HG03439 (cell line): ENCODE results near the gene SYAP1.
"Not testable (repeated sequence)": the region's sequence is repeated elsewhere in the genome, so short reads cannot be mapped to it uniquely, and the experiment has no call there.

ENCODE experiments used
- ATAC-seq: cut with Tn5 transposase; IDR thresholded peaks from one replicate; pipeline ENCODE4 v1.9.1; 2021; ENCODE audit warnings: mild to moderate bottlenecking, moderate library complexity; ENCODE audit not compliant: unreplicated experiment

The SYAP1 gene

GRCh38 chrX:16722481-16722880 lies 3.1 kb downstream of the SYAP1 start:
- ATAC-seq = no peak

DNA sequence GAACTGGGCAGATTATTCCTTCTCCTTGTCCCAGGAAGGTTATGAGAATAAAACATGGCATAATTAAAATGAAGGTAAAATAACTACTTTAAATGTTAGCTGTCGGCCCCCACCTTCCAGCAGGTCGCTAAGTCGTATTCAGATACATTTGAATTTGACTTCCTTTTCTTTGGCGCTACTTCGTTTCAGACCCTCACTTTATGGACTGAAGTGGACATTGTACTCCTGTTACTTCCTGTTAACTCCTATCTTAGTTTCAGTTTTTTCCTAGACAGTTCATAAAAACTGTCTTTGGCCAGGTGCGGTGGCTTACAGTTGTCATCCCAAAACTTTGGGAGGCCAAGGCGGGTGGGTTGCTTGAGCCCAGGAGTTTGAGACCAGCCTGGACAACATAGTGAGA lies 5.7 kb downstream of the SYAP1 start:
- ATAC-seq = no peak

DNA sequence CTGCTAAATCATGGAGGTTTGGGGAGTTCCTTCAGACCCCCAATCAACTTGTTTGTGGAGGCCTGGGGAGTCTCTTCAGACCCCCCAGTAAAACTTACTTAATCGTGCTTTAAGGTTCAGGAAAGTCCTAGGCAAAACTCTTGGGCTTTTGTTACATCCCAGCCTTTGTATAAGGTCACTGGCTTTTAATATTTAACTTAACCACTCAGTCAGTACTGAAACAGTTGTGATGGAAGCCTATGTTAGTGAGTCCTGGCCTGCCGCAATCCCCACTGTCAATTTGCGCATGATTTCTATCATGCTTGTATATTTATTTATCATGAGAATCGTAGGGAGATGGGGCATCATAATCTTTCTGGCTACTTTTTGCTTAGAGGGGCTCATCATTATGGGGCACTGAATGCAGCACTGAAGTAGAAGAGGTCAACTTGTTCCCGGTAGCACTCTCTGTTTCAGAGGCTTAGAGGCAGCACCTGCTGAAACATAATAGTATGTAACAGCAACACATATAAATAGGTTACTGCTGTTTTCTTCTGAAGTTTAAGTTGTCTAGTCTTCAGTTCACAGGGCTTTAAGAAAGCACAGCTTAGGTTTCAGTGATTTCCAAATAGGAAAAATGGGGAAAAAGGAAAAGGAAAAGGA lies 7.1 kb downstream of the SYAP1 start:
- ATAC-seq = not testable (repeated sequence)

DNA sequence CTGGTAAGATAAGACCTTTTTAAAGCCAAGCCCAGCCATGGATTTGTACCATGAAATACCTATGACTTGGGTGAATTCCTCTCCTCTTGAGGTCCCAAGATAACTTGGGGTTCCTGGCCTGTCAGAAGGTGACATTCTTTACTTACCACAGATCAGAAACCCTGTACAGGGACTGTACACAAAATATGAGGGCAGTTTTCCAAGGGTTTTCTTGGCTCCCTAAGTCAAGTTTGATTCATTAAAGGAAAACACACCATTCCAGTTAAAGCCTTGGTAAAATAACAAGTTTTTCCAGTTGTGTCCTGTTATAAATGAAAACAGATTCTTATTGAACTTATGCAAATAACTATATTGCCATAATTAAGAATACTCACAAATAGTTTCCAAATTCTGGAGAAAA lies 8.2 kb downstream of the SYAP1 start:
- ATAC-seq = no peak

GRCh38 chrX:16730450-16730849 lies 11.0 kb downstream of the SYAP1 start:
- ATAC-seq = no peak

DNA sequence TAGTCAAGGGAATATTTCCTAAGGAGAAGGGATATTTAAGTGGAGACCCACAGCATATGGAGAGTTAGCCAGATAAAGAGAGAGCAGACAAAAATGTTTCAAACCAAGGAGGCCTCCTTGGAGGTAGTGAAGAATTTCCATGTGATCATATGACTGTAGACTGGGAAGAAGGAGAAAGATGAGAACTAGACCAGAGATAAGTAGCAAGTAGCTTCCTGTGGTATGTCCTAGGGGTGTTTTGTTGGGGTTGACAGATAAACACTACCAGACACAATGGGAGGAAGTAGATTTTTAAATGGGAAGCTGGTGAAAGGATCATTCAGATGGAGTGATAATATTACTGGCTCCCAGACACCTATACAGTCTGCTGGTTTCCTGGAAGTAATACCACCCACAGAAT lies 13.6 kb downstream of the SYAP1 start:
- ATAC-seq = no peak

DNA sequence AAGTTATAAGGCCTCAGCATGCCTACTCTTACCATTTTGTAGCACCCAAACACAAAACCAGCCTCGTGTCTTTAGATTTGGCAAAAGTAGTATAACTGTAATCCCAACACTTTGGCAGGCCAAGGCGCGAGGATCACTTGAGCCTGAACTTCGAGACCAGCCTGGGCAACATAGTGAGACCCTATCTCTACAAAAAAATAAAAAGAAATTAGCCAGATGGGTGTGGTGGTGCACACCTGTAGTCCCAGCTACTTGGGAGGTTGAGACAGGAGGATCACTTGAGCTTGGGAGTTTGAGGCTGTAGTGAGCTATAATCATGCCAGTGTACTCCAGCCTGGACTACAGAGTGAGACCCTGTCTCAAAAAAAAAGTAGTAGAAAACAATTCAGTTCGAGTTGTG lies 17.6 kb downstream of the SYAP1 start:
- no peak for ATAC-seq

DNA sequence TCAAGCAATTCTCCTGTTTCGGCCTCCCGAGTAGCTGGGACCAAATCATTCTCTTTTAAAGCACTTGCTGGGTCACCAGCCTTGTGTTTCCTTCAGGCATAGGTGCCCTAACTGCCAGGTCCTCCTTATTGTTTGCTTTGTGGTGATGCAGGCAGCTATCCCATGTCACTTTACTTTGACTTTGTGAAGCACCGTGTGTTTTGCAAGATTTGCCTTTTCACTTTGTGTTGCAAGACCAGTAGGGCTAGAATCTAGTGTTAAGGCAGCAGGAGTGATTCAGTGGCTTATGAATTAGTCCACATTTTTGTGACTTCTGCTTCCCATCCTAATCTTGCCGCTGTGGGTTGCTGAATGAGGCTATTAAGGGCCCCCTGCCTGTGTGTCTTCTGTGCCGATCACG lies 20.2 kb downstream of the SYAP1 start:
- ATAC-seq = no peak

DNA sequence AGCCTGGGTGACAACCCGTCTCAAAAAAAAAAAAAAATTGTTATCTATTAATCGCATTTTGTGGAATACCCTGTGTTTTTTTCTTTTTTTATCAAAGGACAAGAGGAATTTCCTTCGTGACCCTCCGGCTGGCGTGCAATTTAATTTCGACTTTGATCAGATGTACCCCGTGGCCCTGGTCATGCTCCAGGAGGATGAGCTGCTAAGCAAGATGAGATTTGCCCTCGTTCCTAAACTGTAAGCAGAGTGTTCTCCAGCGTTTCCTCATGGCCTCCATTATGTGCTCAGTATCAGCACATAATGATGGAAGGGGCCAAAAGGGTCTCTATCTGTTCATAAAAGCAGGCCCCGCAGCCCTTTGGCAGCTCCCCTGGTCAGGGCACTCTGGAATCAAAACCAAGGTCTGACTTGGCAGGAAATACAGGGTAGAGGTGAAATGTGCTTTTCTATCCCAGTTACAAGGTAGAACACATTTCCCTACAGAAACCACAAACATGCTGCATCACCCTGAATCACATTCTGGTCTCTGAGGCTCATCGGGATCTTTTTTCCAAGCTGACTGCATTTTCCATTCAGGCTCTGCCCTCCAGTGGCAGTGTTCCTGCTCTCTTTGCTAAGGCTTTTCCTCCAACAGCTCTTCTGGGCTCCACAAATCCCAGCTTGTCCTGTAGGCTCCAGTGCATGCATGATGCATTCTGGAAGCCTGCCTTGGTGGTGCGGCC lies 24.4 kb downstream of the SYAP1 start:
- ATAC-seq = no peak

DNA sequence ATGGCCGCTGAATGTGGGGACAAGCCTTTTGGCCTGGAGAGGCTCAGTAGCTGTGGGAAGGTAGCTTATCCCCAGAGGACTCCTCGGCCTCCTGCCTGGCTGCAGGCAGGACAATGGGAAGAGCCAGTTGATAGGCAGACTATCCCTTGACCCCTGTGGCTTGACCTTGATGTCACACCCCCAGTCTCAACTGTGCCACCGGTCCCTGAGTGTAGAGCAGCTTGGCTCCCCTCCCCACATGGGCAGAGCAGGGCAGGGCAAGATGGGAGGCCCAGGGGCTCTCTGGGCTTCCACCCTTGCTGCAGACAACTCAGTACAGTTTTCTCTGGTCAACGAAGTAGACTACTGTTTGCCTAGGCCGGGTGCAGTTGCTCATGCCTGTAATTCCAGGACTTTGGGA lies 25.7 kb downstream of the SYAP1 start:
- no peak for ATAC-seq

DNA sequence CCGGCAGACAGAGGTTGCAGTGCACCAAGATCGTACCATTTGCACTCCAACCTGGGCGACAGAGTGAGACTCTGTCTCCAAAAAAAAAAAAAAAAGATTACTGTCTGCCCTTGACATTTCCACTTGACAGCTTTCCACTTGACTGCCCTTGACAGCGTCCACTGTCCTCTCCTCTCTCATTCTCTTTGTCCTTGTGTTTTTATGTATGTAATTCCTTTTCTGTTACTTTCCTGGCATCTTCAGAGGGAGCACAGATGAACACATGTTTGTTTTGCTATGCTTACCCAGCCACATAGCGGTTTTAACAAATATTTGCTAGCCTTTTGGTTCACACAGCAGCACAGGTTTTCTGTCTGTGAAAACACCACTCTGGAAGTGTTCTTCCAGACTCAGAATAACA lies 26.2 kb downstream of the SYAP1 start:
- ATAC-seq = no peak

- ATAC-seq = no peak
Measured at GRCh38 chrX:16748425-16748824, 29.0 kb downstream of the SYAP1 start.

- no peak for ATAC-seq
Measured at GRCh38 chrX:16750136-16750535, 30.7 kb downstream of the SYAP1 start.

DNA sequence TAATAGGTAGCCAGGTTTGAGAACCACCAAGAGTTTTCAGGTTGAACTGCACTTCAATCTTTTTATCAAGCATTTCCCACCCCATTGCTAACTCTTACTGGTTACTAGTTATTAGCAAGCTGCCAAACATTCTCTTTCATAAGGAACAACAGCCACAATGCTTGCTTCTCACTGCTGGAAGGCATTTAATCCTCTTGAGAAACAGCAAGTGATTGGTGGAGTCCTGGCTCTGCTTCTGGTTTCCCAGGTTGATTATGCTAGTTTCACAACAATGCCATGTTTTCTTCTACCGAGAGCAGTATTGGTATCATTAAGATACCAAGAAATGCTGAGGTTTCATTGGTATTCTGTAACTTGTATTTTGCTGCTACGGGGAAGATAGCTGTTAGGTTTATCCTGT lies 34.6 kb downstream of the SYAP1 start:
- no peak for ATAC-seq

GRCh38 chrX:16756724-16757123 lies 37.3 kb downstream of the SYAP1 start:
- no peak for ATAC-seq

GRCh38 chrX:16761500-16761899 lies 42.1 kb downstream of the SYAP1 start:
- ATAC-seq = not testable (repeated sequence)

GRCh38 chrX:16762579-16762978 lies 43.2 kb downstream of the SYAP1 start:
- ATAC-seq = no peak

DNA sequence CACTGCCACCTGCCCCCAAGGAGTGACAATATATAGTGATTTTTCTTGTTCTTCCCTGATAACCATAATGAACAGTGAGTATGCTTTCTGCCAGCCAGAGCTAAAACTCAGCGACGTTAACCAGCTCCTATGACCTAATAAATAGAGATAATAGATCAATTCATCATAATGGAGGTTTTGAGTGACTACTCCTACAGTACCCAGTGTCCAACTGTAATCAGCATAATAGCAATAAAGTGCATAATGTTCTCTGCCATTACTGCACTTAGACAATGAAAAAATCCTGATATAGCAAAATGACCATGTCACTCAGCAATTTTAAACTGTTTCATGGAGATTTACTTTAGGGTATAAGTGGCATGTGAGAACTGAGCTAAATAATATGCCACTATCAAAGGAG lies 46.2 kb downstream of the SYAP1 start:
- no peak for ATAC-seq

- ATAC-seq = no peak
Measured at GRCh38 chrX:16770970-16771482, 51.6 kb downstream of the SYAP1 start.

DNA sequence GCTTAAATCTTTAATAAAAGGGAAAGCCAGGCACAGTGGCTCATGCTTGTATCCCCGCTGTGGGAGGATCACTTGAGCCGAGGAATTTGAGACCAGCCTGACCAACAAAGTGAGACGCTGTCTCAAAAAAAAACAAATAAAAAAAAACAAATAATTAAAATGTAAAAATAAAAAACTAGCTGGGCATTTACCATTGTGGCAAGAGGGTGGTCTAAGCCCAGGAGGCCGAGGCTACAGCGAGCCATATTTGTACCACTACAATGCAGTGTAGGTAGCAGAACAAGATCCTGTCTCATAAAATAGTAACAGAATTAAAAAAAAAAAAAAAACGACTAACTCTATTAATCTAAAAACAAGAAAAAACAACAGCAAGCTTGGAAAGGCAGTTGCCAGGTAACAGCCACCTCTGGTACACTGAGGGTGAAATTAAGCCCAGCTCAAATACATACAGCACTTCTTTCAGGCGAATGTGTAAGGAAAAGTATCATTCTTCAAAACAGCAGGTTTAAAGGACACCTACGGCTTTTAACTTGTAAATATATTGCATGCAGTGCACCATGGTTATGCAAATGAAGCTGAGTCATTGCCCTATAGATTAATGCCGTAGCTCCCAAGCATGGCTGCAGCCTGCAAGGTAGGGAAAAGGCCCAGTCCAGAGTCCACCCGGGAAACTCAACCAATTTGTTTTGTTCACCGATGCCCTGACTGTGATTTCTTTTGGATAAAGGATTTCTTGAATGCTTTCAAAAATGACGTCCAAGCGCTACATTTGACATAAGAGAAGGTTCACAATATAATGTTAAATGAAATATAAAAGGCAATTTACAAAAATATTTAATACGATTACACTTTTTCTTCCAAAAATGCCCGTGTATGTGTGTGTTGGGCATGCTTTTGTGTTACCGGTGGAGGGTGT lies 52.3 kb downstream of the SYAP1 start:
- no peak for ATAC-seq

- ATAC-seq = no peak
Measured at GRCh38 chrX:16772460-16772859, 53.0 kb downstream of the SYAP1 start.

GRCh38 chrX:16774746-16775145 lies 55.3 kb downstream of the SYAP1 start:
- ATAC-seq = no peak
